GM19324 (cell line): ENCODE results near the gene MTMR12.
"Not testable (repeated sequence)": the region's sequence is repeated elsewhere in the genome, so short reads cannot be mapped to it uniquely, and the experiment has no call there.

Source experiments
- ATAC-seq: cut with Tn5 transposase; IDR thresholded peaks from one replicate; pipeline ENCODE4 v1.9.1; 2021; ENCODE audit warnings: mild to moderate bottlenecking, moderate library complexity; ENCODE audit not compliant: unreplicated experiment, low FRiP score

The MTMR12 gene

DNA sequence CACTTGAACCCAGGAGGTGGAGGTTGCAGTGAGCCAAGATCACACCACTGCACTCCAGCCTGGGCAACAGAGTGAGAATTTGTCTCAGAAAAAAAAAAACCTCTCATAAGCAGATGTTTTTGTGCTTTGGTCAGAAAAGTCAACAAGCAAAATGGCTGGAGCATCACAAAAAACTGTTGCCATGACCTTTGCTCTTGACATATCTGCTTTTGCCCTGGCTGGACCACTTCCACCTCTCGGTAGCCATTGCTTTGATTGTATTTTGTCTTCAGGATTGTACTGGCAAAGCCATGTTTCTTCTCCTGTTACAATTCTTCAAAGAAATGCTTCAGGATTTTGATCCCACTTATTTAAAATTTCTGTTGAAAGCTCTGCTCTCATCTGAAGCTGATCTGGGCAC is 67.0 kb downstream of the MTMR12 start:
- ATAC-seq, result no peak

DNA sequence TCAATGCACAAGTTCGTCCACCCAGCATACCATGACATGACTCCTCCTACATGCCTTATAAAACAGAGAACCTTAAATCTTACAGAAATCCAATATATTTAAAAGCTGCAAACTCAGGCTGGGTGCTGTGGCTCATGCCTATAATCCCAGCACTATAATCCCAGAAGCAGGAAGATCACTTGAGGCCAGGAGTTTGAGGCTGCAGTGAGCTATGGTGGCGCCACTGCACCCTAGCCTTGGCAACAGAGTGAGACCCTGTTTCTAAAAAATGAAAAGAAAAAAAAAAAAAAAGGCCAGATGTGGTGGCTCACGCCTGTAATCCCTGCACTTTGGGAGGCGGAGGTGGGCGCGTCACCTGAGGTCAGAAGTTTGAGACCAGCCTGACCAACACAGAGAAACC is 68.7 kb downstream of the MTMR12 start:
- ATAC-seq, result no peak

DNA sequence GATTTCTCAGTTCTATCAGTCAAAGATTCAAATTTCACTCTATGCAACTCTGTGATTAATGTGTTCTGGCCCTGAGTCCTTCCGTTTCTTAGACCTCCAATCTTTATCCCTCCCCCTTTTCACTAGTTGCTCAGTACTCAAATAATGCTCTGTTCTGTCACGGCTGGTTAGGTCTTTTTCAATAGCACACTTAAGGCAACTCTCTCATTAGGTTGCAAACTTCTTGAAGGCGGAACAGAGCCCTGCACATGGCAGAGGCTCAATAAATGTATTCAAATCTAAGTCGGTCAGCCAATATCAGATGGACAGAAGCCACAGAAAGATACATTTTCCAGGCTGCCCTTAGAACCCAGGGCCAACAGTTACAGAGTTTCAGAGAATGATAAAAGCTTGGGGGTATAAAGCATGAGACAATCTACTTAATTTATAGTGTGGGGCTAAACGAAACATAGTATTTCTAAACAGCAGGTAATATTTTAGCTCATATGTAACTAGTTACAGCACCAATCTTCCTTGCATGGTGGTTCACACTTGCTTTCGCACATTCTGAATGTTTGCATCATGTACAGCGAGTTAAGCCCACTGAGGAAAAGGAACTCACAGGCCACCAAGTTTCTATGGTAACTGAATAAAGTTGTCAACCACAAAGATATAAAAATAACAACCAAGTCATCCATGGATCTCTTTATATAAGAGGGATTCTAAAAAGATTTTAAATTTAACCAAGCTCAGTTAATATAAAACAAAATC is 71.5 kb downstream of the MTMR12 start:
- peak; percentile 45 for ATAC-seq

DNA sequence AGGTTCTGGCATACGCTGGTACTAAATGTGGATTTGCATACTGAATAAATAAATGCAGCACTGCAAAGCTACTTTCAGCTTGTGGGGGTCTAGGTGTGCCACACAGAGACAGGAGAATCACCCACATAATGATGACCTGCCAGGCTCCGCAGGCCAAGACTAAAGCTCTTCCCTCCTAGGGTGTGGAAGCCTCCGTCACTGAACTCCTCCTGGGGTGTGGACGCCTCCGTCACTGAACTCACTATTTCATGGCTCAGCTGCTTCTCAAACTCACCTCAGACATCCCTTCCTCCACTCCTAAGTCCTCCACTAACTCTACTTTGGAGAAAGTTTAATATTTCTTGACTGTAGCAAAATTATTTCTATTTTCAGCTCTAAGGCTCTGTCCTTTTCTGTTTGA is 73.4 kb downstream of the MTMR12 start:
- ATAC-seq, result no peak

DNA sequence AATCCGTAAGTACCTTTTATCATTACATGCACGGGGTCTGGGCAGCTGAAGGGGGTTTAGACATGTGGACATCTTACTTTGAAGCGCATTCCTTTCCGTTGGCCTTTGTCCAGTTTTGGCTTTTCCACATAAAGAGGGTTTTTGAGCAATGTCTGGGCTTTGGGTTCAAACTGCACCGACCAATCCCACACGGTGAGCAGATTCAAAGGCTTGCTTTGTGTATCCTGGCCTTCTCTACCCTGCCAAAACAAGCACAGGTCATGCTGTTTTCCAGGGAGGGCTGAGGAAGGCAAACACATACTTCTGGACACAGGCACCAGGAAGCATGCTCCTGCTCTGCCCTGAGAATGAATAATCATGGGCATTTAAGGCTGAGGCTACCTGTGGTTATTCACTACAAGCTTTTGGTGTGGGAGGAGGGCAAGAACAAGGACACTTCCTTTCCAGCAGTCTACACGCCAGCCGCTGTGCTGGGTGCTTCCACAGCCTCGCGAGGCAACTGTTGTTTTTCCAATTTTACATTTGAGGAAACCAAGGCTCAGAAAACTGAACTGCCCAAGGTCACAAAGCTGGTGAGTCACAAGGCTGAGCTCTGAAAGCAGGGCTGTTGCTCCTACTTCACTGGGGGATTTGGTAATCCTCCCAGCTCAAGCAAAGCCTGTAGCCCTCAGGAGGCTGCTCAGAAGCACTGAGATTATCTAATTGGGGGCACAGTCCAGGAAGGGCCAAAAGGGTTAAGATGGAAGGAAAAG is 78.9 kb downstream of the MTMR12 start:
- no peak for ATAC-seq

DNA sequence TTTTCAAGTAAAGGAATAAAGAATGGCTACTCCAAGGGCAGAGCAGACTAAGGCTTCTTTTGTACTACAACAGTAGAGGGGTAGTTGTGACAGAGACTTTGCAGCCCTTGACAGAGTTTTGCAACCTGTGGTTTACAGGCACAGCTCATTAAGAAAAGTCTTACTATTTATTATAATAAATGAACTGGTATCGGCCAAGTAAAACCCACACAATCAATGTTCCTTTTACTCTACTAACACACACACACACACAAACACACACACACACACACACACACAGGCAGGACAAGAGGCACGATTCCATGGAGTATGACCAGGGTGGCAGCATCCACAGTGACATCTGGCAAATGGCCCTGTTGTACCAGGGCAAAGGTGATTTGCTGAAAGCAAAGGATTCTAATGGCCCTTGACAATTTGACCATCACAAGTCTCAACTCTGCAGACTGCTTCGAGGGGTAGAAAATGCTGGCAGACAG is 79.5 kb downstream of the MTMR12 start:
- ATAC-seq, result no peak

DNA sequence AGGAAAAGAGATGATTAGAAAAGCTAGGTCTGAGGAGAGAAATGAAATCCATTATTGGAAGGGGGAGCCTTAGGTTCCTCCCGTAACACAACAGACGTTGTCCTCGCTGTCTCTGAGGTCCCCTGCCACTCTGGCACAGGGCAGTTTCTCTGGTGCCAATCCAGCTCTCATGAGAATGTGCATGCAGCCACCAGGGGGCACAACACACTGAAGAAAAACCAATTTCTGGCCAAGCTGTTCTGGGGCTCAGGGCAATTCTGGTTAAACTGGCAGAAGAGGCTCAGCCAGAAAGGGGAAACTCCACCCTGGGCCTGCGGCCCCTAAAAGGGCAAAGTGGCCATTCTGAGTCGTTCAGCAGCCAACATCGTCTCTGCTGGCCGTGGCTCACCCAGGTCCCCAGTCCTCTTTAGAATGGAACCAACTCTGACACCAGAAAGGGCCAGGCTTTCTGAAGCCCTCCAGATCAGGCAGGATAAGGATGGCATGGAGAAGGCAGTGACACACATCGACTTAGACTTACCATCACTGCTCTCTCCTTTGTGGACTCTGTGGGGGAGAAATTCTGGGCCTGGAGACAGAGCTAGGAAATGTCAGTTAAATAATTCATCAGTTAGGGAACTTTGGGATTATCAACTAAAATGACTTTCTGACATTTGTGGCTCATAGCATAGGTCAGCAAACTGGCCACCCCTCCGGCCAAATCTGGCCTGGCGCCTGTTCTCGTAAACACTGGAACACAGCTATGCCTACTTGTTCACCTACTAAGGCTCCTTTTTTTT is 80.1 kb downstream of the MTMR12 start:
- ATAC-seq, result peak; percentile 69

- ATAC-seq, result no peak
Observed at GRCh38 chr5:32231929-32232328, 80.8 kb downstream of the MTMR12 start.

DNA sequence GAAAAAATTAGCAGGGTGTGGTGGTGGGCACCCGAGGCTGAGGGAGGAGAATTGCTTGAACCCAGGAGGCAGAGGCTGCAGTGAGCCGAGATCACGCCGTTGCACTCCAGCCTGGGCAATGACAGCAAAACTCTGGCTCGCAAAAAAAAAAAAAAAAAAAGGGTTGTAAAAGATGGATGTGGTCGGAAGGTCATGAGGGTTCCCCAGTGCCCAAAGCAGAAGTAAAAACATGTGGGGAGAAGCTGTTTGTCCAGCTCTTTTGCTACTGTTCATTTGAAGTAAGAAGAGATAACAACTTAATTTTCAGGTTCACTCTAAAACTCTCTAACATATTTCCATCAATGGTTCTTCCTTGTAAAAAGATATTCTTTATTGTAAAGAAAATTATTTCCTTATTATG is 81.5 kb downstream of the MTMR12 start:
- ATAC-seq, result no peak

GRCh38 chr5:32230356-32231099 is 82.2 kb downstream of the MTMR12 start:
- ATAC-seq, result no peak

DNA sequence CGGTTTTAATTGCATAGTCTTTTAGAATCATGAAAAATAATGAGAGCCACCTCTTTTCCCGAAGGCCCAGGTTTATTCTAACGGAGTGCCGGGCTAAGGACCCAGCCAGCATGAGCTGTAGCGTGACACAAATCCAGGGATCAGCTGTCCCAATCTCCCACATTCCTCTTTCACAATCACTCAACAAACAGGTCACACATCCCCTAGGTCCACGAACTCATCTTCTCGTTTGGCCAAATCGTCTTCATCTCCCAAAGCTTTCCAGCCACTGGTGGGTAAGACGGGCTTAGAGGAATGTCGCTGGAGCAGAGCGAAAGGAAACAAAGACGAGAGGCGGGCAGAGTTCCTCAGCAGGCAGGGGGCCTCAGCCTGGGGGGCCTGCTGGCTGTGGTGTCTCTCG is 83.2 kb downstream of the MTMR12 start:
- no peak for ATAC-seq

DNA sequence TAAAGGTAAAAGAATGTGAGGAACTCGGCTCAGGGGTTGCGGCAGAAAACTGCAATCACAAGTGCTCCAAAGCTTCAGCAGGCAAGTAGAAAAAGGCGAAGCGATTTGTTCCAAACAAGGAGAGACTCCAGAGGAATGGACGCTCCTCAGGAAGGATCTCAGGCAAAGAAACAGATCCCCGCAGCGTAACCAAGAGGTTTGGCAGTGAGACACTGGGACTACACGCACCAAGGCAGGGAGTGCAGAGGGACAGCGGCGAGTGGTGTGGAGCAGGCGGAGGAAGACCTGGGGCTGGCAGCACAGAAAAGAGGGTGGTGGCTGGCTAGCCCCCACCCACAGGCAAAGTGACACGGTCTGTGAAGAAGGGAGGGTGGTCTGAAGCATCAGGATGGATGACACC is 83.9 kb downstream of the MTMR12 start:
- no peak for ATAC-seq

- no peak for ATAC-seq
Observed at GRCh38 chr5:32225445-32225844, 87.3 kb downstream of the MTMR12 start.

DNA sequence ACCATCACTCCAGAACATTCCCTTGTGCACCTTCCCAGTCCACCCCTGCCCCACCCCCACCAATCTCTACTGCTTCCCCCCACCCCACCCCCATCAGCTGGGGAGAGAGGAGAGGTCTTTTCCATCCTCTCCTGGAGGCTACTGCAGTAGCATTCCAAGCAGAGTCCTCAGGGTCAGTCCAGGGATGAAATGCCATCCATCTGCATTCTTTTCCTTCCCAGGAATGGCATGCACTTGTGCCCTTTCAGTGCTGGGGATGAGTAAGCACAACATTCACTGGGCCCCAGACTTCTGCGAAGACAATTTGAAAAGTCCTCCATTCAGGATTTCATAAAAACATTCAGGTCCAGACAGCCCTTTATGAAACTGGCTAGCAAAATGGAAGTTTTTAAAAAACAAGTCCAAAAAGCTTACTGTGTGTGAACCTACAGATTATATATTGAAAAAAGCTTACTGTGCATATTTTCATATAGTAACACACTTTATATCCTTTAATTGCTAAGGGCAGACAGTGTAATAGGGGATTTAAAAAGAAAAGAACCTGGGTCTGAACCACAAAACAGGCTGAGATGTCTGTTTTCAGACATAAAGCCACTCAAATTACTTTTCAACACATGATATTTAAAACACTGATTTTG is 88.6 kb downstream of the MTMR12 start:
- ATAC-seq, result no peak

DNA sequence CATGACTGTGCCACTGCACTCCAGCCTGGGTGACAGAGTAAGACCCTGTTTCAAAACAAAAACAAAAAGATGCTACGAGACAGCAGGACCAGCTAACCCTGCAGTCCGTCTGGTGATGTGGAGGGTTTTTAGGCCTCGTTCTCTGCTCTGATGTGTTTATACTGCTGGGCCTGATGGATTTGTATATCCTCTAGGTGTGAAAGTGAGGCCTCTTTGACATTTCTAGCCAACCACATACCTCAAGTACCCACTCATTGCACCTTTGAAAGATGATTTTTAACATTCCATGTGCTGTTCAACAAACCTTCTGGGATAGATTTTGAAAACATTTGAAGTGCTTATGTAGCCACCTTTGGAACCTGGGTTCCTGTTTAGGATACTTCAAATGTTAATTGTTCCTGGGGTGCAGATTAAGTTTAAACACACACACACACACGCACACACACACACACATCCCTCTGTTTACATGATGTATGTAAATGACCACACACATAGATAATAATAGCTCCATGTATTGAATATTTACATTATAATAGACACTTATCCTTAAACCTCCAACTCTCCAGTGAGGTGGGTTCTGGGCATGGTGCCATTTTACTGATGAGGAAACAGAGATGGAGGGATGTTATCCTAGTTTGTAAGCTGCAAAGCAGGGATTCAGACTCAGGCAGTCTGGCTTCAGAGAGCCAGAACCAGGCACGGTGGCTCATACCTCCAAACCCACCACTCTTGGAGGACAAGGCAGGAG is 89.8 kb downstream of the MTMR12 start:
- ATAC-seq, result no peak

GRCh38 chr5:32217886-32218396 is 94.8 kb downstream of the MTMR12 start:
- ATAC-seq, result no peak

DNA sequence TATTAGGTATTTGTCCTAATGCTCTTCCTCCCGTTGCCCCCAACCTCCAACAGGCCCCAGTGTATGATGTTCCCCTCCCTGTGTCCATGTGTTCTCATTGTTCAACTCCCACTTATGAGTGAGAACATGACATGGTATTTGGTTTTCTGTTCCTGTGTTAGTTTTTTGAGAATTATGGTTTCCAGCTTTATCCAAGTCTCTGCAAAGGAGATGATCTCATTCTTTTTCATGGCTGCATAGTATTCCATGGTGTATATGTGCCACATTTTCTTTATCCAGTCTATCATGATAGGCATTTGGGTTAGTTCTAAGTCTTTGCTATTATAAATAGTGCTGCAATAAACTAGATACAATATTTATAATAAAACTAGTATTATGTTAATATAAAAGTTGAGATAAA is 98.4 kb downstream of the MTMR12 start:
- ATAC-seq, result not testable (repeated sequence)

DNA sequence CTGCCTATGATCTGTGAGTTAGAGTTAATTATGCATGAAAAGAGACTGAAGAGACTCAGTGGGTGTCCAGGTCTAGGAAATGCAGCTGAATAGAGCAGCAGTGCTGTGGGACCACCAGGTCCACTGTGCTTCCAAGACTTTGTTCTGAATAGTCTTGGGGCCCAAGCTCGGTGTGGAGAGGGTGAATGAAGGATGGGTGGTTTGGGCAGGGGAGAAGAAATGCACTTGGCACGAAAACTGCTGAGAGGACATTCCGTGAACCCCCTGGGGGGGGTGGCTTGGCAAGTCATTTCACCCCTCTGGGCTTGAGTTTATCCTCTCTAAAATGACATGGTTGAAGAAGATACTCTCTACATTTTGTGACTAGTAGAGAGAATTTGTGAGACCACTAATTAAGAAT is 102.6 kb downstream of the MTMR12 start:
- ATAC-seq, result no peak

DNA sequence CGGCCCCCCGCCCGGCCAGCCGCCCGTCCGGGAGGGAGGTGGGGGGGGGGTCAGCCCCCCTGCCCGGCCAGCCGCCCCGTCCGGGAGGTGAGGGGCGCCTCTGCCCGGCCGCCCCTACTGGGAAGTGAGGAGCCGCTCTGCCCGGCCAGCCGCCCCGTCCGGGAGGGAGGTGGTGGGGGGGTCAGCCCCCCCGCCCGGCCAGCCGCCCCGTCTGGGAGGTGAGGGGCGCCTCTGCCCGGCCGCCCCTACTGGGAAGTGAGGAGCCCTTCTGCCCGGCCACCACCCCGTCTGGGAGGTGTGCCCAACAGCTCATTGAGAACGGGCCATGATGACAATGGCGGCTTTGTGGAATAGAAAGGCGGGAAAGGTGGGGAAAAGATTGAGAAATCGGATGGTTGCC is 103.9 kb downstream of the MTMR12 start:
- ATAC-seq, result not testable (repeated sequence)
